HG02885 (cell line): Measurements from ENCODE around the gene FAM120B.

Experiments used
- ATAC-seq: cut with Tn5 transposase; IDR thresholded peaks from one replicate; pipeline ENCODE4 v1.9.1; 2021; ENCODE audit warnings: mild to moderate bottlenecking; ENCODE audit not compliant: unreplicated experiment, poor library complexity

FAM120B gene

GRCh38 chr6:170434821-170435155 lies 128.2 kb downstream of the FAM120B start:
- no peak for ATAC-seq

- no peak for ATAC-seq
Observed at GRCh38 chr6:170435766-170436165, 129.2 kb downstream of the FAM120B start.

DNA sequence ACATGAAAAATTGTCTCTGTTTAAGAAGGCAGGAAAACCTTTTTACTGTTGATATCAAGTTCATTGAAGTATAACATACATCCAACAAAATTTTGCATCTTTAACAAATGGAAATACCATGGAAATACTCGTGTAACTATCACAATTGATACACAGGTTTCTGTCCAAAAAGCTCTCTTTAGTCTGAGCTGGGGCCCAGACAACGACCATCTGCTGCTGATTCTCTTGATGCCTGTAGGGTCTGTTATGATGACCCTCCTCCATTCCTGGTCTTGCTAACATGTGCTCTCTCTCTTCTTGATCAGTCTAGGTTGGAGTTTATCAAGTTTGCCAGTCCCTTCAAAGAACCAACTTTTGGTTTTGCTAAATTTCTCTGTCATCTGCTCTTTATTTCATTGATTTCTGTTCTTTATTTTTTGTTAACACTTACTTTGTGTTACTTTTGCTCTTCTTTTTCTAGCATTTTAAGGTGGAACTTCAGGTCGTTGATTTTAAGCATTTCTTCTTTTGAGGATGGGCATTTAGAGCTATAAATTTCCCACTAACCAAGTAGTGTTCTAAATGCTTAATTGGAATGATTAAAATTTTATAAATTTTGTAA lies 129.8 kb downstream of the FAM120B start:
- ATAC-seq, result no peak

- ATAC-seq, result no peak
Observed at GRCh38 chr6:170437719-170438401, 131.3 kb downstream of the FAM120B start.

DNA sequence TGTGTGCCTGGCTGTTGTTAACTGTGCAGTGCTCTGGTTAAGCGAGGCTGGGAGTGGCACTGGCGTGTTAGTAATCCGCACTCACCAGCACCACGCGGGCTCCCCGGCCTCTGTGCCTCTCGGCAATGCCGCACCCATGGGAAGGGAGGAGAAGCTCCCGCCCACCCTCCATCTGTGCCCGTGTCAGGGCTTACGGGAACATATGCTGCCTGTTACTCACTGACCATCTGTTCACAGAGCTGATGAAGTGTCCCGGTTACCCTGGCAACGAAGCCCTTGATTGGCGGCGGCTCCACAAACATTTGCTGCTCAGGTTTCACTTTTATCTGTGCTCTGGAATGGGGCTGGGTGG lies 131.8 kb downstream of the FAM120B start:
- ATAC-seq, result peak; percentile 79

GRCh38 chr6:170438861-170439260 lies 132.3 kb downstream of the FAM120B start:
- no peak for ATAC-seq

DNA sequence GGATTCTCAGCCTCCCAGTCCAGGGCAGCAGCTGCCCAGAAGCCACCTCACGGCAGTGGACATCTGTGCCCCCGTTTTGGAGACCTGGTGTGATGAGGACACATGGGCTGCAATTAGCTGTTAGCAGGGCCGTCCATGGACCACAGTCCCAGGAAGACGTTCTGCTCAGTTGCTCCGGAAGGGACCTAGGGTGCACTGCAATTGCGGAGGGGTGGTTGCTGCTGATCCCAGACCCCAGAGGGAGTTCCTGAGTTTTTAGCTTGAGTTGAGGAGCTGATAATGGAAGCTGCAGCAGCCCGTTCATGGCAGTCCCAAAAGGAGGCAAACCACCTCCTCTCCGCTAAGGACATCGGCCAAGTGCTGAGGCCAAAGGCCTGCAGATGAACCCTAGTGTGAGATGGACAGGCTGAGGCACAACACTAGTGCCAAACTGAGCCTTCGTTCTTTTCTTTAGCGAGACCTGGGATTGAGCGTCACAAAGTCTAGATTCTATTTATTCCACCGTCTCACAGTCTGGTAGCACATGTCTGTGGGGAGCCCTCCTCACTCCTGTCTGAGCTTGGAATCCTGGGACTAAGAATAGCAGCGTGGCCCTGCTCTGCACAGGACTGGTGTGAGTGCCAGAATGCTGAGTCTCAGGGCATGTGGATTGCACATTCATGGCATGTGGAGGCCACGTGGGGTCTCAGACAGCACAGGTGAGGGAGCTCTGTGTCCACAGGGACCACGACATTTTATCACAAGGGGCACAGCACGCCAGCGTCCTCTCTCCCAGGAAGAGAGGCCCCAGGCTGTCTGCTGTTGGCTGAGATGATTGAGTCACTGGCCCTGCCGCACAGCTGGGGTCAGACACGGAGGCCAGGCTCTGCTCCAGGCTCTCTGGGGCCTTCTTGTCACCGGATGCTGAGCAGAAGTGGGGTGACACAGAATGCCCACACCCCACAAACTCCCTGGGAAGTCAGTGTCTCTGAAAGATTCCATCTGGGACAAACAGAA lies 133.1 kb downstream of the FAM120B start:
- ATAC-seq, result no peak

DNA sequence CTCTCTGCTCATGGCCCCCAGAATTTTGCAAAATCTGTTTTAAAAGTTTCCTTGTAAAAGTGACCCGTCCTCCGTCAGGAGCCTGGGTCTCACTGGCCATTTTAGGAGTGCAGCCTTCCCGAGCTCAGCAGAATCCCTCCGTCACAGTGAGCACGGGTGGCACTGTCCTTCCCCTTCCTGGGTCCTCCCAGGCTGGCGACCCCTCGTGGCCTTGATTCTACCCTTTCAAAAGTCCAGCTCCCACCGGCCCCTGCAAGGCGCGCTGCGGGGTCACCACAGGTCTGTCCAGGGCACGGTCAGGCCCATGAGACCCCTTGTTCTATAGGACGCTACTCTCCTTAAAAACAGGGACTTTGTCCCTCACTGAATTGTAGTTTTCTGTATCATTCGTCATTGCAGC lies 133.9 kb downstream of the FAM120B start:
- ATAC-seq, result no peak

DNA sequence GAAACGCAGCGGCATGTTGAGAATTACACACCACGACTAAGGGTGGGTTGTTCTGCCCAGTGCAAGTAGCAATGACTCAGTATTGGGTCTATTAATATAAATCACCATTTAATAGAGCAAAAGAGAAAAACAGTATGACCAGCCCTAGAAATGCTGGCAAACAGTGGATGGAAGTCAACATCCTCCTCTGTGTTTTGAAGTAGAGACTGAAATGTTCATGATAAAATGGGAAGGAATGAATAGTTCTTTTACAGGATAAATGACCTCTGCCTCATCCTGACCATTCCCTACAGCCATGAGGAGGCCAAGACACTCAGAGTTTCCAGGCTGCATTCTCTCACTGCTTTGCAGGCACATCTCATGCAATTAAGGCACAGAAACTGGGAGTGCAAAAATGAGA lies 134.8 kb downstream of the FAM120B start:
- no peak for ATAC-seq

GRCh38 chr6:170442596-170442995 lies 136.0 kb downstream of the FAM120B start:
- no peak for ATAC-seq

DNA sequence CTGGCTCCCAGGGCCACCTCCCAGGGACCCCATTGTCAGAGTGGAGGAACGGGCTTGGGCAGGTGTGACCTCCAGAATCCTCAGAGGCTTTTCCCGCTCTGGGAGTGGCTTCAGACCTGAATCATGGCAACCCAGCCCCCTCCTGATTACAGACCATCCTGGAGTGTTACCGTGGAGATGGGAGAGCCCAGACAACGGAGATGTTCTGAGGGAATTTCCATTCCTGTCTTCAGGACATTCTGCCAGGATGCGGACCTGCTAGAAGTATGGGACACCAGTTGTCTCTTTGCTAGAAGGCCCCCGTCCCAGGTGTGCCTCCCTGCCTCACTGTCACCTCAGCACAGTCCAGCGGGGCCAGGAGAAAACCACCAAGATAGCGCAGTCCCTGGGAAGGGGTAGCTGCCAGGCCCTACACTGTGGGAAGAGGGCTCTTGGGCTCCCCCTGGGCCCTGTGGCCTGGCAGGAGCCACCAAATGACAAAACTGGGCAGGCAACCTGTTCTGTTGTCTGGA lies 136.6 kb downstream of the FAM120B start:
- no peak for ATAC-seq

GRCh38 chr6:170444056-170444591 lies 137.6 kb downstream of the FAM120B start:
- ATAC-seq, result no peak

DNA sequence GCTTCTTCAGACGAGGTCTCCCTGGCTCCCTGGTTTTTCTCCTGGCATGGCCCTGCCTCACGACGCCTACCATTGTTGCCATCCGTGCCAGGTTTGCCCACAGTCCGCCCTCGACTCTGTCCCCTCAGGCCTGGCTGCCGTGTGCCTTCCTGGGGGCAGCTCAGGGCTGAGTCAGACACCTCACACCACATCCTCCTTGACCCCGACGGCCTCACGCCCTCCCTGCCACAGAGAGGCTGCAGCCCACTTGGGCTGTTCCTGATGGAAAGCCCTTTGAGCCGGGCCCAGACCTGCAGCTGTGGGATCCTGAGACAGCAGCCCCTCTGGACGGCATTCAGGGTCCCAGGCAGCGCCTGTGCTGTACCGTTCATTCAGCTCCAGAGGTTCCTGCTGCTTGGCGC lies 138.3 kb downstream of the FAM120B start:
- no peak for ATAC-seq

- no peak for ATAC-seq
Observed at GRCh38 chr6:170445487-170445886, 138.9 kb downstream of the FAM120B start.

DNA sequence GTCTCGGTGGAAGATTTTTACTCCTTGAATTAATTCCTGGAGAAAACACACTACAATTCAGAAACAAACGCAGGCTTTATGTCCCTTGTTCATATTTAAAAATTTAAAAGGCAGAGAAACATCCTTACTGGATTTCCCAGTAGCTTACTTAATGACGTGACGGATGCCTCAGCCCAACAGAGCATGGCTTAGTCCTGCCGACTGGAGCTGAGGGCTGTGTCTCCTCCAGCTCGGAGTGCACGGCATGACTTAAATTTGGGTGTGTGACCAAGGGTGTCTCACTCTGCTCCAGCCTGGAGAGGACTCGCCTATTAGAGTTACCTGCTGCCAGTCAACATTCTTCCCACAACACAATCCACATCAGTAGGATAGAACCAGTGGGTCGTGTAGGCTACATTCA lies 139.4 kb downstream of the FAM120B start:
- ATAC-seq, result no peak

DNA sequence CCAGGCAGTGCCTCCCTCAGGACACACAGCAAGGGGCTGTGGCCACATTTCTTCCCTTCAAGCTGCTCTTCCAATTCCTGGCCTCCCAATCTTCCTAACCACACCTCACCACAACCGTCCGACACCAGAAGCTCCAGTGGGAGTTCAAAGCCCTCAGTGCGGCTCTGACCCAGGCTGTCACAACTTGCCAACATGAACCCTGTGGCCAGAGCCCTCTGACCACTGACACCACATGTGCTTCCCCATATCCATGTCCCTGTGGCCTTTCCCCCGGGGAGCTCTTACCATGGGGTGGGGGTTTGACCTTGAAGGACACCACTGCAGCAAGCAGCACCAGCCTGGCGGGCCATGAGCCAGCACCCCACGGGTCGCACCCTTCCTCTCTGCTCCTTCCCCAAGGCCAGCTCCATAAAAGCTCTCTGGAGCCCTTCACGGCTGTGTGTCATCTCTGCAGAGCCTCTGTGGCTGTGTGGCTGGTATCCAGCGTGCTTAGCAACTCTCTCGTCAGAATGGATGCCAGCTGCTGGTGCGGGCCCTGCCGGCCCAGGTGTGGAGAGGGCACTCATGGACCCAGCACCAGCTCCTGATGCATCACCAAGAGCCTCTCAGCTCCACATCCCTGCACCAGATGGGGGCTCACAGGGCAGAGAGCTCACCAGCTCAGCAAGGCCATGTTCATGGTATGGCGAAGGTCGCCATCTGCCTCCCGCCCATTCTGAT lies 140.4 kb downstream of the FAM120B start:
- no peak for ATAC-seq

DNA sequence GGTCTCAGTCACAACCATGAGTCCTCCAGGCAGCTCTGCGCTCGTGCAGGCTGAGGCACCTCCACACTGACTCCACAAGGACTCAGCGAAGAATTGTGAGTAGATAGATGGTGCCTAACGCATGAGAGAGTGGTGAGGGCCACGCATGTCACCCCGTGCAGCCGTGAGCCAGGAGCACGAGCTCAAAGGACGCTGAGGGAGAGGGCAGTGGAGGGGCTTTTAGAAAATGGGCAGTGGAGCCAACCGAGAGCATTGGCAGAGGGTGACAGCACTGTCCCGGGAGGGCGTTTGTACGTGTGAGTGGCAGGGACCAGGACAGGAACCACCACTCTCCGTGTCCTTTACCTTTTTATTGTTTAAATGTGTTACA lies 141.0 kb downstream of the FAM120B start:
- ATAC-seq, result no peak

DNA sequence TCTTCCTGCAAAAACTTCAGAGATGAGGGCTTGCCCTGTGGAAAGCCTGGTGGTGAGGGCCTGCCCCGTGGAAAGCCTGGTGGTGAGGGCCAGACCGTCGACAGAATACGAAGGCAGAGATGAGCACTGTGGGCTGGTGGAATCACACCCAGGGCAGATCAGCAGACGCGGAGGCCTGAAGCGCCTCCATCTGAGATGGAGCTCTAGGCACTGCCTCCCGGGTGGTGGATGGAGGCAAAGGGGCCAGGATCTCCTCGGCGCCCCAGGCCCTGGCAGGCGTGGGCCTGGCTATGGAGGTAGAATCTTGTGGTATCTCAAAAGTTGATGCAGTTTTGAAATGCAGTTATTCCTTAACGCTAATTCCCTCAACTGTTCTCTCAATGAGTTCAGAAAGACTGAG lies 141.8 kb downstream of the FAM120B start:
- no peak for ATAC-seq

DNA sequence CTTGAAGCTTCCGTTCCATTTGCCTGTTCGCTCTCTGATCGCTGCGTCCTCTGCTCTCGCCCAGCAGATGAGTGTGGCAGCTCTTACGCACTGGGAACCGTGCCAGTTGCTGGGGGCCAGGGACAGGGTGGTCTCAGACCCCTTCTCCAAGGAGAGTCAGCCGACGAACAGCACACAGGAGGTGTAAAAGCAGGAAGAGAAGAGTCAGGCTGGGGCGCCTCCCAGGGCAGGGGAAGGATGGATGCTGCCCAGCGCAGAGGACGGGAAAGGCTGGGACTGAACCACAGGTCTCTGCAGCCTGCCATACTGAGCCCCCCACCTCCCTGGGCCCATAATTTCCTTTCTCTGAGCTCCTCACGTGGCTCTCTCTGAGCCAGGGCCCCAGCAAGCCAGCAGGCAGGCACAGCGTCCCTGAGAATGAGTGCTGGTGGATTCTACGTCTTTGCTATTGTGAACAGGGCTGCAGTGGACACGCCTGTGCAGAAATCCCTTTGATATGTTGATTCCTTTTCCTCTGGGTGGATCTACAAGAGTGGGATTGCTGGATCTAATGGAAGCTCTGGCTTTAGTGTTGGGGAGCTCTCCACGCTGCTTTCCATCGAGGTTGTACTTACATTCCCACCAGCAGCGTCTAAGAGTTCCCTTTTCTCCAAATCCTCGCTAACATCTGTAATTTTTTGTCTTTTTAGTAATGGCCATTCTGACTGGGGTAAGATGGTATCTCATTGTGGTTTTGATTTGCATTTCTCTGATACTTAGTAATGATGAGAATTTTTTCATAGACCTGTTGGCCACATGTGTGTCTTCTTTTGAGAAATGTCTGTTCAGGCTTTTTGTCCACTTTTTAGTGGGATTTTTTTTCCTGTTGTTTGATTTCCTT lies 142.4 kb downstream of the FAM120B start:
- ATAC-seq, result no peak
